ENCODE measurements around the gene CAV1.

CAV1 gene

DNA sequence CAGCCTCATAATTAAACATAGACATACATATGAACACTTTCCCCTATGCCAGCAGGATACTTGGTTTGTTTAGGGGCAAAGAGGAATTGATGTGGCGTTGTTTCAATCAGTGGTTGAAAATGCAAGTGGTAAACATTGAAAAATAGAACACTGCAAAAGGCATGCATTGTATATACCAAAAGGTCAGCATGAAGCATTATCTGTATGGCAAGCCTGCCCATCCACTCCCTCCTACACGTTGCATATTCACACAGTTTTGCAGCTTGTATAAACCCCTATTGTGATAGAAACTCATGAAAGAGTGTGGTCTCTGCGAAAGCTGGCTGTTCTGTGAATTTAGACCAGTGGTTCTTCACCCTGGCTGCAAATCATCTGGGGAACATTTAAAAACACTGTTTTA lies 17.1 kb downstream of the CAV1 start:
- Histone ChIP-seq H3K4me3 (no peak overlapping the region), H3K27ac (peak overlapping the region in 1 of 2 donors; percentile 45)
- no peak for DNase-seq (ENCODE audit: low spot score)
- TF ChIP-seq, protein P1, sequence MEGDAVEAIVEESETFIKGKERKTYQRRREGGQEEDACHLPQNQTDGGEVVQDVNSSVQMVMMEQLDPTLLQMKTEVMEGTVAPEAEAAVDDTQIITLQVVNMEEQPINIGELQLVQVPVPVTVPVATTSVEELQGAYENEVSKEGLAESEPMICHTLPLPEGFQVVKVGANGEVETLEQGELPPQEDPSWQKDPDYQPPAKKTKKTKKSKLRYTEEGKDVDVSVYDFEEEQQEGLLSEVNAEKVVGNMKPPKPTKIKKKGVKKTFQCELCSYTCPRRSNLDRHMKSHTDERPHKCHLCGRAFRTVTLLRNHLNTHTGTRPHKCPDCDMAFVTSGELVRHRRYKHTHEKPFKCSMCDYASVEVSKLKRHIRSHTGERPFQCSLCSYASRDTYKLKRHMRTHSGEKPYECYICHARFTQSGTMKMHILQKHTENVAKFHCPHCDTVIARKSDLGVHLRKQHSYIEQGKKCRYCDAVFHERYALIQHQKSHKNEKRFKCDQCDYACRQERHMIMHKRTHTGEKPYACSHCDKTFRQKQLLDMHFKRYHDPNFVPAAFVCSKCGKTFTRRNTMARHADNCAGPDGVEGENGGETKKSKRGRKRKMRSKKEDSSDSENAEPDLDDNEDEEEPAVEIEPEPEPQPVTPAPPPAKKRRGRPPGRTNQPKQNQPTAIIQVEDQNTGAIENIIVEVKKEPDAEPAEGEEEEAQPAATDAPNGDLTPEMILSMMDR (IDR thresholded peaks at IDR 0.05), result no peak

DNA sequence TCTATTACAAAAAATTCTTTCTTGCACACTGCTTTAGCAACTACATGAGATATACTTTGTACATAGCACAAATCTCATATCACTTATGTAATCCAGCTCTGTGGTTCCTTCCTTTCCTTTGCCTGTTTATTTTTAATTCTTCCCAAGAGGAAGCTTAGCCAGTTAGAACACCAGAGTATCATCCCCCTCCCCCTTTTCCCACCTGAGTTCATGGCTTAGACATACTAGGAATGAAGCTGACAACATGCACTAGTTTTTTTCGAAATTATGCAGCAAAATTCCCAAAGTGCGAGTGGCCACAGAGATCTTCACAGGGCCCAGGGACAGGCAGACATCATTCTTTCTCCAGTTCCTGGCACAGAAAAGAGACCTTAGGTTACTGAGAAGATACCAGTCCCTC lies 17.8 kb downstream of the CAV1 start:
- Histone ChIP-seq H3K4me3 (no peak overlapping the region), H3K27ac (peak overlapping the region; percentile 6 to 47)
- TF ChIP-seq, protein P1 (IDR thresholded peaks at IDR 0.05), result no peak
- DNase-seq (ENCODE audit: low spot score), result no peak

- TF ChIP-seq, protein P1 (IDR thresholded peaks at IDR 0.05), result no peak
- no peak for DNase-seq (ENCODE audit: low spot score)
- no peak overlapping the region for H3K4me3 ChIP-seq
- peak overlapping the region; percentile 6 to 36 for H3K27ac ChIP-seq
Observed at GRCh38 chr7:116543664-116544063, 18.8 kb downstream of the CAV1 start.

DNA sequence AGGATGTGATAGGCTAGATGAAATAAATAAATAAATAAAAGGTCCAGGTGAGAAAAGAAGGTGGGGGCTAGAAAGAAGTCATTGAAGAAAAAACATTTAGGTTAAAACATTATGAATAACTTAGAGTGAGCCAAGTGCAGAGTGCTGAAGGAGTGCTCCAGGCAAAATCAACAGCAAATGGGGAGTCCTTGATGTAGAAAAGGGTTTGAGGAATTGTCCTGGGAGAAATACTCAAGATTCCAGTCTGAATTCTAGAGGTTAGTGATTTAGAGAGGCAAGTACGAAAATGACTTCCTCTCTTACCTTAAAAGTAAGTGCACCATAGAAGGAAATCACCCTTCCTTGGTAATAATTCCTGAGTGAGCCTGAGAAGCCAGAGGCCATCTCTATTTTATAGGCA lies 19.7 kb downstream of the CAV1 start:
- H3K27ac ChIP-seq, result peak overlapping the region in 1 of 2 donors; percentile 8
- H3K4me3 ChIP-seq, result no peak overlapping the region
- TF ChIP-seq, protein P1 (IDR thresholded peaks at IDR 0.05), result no peak
- no peak for DNase-seq (ENCODE audit: low spot score)

- Histone ChIP-seq H3K27ac (peak overlapping the region; percentile 8 to 41), H3K4me3 (no peak overlapping the region)
- TF ChIP-seq, protein P1 (IDR thresholded peaks at IDR 0.05), result no peak
- DNase-seq (ENCODE audit: low spot score), result no peak
Observed at GRCh38 chr7:116545411-116545993, 20.7 kb downstream of the CAV1 start.

DNA sequence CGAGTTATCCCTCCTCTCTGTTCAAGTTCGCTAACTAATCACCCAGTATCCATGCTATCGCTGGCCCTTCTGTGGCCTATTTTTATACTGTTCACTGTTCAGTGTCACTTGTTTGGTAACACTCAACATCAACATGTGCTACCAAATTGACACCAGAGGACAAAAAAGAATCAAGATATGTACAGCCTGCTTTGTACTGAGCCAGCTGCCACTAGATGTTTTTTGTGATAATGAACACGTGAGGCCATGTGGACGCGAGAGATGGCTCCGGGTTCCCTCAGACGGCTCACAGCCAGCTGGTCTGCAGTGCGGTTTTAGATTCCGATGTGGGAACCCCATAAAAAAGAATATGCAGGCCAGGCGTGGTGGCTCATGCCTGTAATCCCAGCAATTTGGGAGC lies 21.2 kb downstream of the CAV1 start:
- DNase-seq (ENCODE audit: low spot score), result no peak
- no peak overlapping the region for H3K4me3 ChIP-seq
- peak overlapping the region; percentile 0 to 41 for H3K27ac ChIP-seq
- TF ChIP-seq, protein P1 (IDR thresholded peaks at IDR 0.05), result no peak

GRCh38 chr7:116546916-116547315 lies 22.1 kb downstream of the CAV1 start:
- TF ChIP-seq, protein P1 (IDR thresholded peaks at IDR 0.05), result no peak
- H3K27ac ChIP-seq, result peak overlapping the region; percentile 41 to 58
- H3K4me3 ChIP-seq, result no peak overlapping the region
- DNase-seq (ENCODE audit: low spot score), result no peak

Measured in coronary artery (tissue), 2 donors.